NT2/D1 (cell line): ENCODE results near the gene FAM83E.

ENCODE experiments used
- DNase-seq: peaks from one replicate; pipeline ENCODE4 v3.0.0-alpha.2; 2011; ENCODE audit warnings: low read depth, low spot score
- H3K27me3 ChIP-seq: 2 replicates; pipeline ENCODE4 v1.6.0; 2011; ENCODE audit warnings: mild to moderate bottlenecking; ENCODE audit not compliant: insufficient read length, insufficient read depth
- H3K36me3 ChIP-seq: 2 replicates; pipeline ENCODE4 v1.6.1; 2011; ENCODE audit warnings: mild to moderate bottlenecking, low read length, mixed read lengths; ENCODE audit not compliant: insufficient read depth, insufficient read length
- H3K4me1 ChIP-seq: 2 replicates; pipeline ENCODE4 v1.5.1; 2011; ENCODE audit not compliant: insufficient read depth, insufficient read length
- H3K4me3 ChIP-seq: 2 replicates; pipeline ENCODE4 v1.5.1; 2011; ENCODE audit warnings: low read depth; ENCODE audit not compliant: insufficient read length
- H3K9ac ChIP-seq: 2 replicates; pipeline ENCODE4 v1.6.0; 2011; ENCODE audit warnings: low read depth; ENCODE audit not compliant: insufficient read length
- H3K9me3 ChIP-seq: 2 replicates; pipeline ENCODE4 v1.5.1; 2011; ENCODE audit warnings: mild to moderate bottlenecking, low read length; ENCODE audit not compliant: insufficient read depth
- SUZ12 ChIP-seq: IDR thresholded peaks from 2 replicates; pipeline ENCODE4 v1.6.1; 2011; ENCODE audit not compliant: insufficient read length, insufficient read depth; ENCODE audit errors: extremely low read depth
- YY1 ChIP-seq: IDR thresholded peaks from 2 replicates; pipeline ENCODE4 v1.6.1; 2011; ENCODE audit not compliant: insufficient read length, insufficient read depth
- ZNF274 ChIP-seq: IDR thresholded peaks from 2 replicates; pipeline ENCODE4 v1.6.1; 2011; ENCODE audit warnings: mild to moderate bottlenecking, low read depth, low read length

The FAM83E gene

DNA sequence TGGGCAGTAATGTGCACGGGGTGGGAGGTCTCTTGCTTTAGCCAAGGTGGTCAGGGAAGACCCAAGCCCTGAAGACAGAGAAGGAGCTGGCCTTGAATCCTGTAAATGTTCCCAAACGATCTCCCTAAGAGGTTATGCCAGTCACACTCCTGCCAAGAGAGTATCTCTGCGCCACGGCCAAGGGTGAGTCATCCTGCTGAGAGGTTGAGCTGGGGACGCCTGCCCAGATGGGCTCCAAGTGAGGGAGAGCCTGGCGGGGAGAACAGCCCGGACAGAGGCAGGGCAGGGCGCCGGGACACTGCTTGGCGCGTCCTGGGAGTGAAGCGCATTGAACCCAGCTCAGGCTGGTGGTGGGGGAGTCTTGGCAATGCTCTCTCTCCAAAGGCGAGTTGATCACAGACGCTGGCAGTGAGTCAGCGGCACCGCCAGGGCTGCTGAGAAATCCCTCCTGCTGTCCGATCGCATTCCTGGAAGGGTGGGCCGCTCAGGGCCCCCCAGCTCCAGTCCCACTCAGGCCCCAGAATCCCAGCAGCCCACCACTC is 46.5 kb downstream of the FAM83E start:
- peak overlapping the region; percentile 50 for H3K9ac ChIP-seq
- DNase-seq = no peak
- H3K9me3 ChIP-seq = no peaks in the 10 kb centered on the region
- H3K4me1 ChIP-seq = peaks cover 11% of the 10 kb centered on the region
- H3K27me3 ChIP-seq = no peaks in the 10 kb centered on the region
- TF ChIP-seq ZNF274 (no peak), SUZ12 (no peak), YY1 (no peak)
- H3K36me3 ChIP-seq = no peaks in the 10 kb centered on the region
- H3K4me3 ChIP-seq = peak overlapping the region; percentile 12

- TF ChIP-seq ZNF274 (no peak), SUZ12 (no peak), YY1 (no peak)
- no peak for DNase-seq
Measured at GRCh38 chr19:48565090-48565489, 49.8 kb downstream of the FAM83E start.

More at GRCh38 chr19:48565090-48565489, 49.8 kb downstream of the FAM83E start:
- Histone ChIP-seq H3K4me1 (peaks cover 4% of the 10 kb centered on the region), H3K27me3 (no peaks in the 10 kb centered on the region), H3K9me3 (no peaks in the 10 kb centered on the region), H3K36me3 (no peaks in the 10 kb centered on the region), H3K9ac (no peak overlapping the region), H3K4me3 (no peak overlapping the region)
